NT2/D1 (cell line): ENCODE data around the gene TTK.
A peak's percentile ranks its signal among the peaks of the same experiment; 100 is the strongest.

Experiments used
- DNase-seq: peaks from one replicate; pipeline ENCODE4 v3.0.0-alpha.2; 2011; ENCODE audit warnings: low read depth, low spot score
- H3K27me3 ChIP-seq: 2 replicates; pipeline ENCODE4 v1.6.0; 2011; ENCODE audit warnings: mild to moderate bottlenecking; ENCODE audit not compliant: insufficient read length, insufficient read depth
- H3K36me3 ChIP-seq: 2 replicates; pipeline ENCODE4 v1.6.1; 2011; ENCODE audit warnings: mild to moderate bottlenecking, low read length, mixed read lengths; ENCODE audit not compliant: insufficient read depth, insufficient read length
- H3K4me1 ChIP-seq: 2 replicates; pipeline ENCODE4 v1.5.1; 2011; ENCODE audit not compliant: insufficient read depth, insufficient read length
- H3K4me3 ChIP-seq: 2 replicates; pipeline ENCODE4 v1.5.1; 2011; ENCODE audit warnings: low read depth; ENCODE audit not compliant: insufficient read length
- H3K9ac ChIP-seq: 2 replicates; pipeline ENCODE4 v1.6.0; 2011; ENCODE audit warnings: low read depth; ENCODE audit not compliant: insufficient read length
- H3K9me3 ChIP-seq: 2 replicates; pipeline ENCODE4 v1.5.1; 2011; ENCODE audit warnings: mild to moderate bottlenecking, low read length; ENCODE audit not compliant: insufficient read depth
- SUZ12 ChIP-seq: IDR thresholded peaks from 2 replicates; pipeline ENCODE4 v1.6.1; 2011; ENCODE audit not compliant: insufficient read length, insufficient read depth; ENCODE audit errors: extremely low read depth
- YY1 ChIP-seq: IDR thresholded peaks from 2 replicates; pipeline ENCODE4 v1.6.1; 2011; ENCODE audit not compliant: insufficient read length, insufficient read depth
- ZNF274 ChIP-seq: IDR thresholded peaks from 2 replicates; pipeline ENCODE4 v1.6.1; 2011; ENCODE audit warnings: mild to moderate bottlenecking, low read depth, low read length

Gene TTK

GRCh38 chr6:80005406-80005805, 957 bp downstream of the TTK start:
- H3K36me3 ChIP-seq, result peaks cover 34% of the 10 kb centered on the region
- H3K9me3 ChIP-seq, result no peaks in the 10 kb centered on the region
- peak overlapping the region; percentile 72 for H3K4me3 ChIP-seq
- no peak for TF ChIP-seq ZNF274
- no peak for TF ChIP-seq SUZ12
- TF ChIP-seq YY1, result no peak
- no peaks in the 10 kb centered on the region for H3K4me1 ChIP-seq
- H3K9ac ChIP-seq, result peak overlapping the region; percentile 71
- no peaks in the 10 kb centered on the region for H3K27me3 ChIP-seq
- DNase-seq, result no peak

DNA sequence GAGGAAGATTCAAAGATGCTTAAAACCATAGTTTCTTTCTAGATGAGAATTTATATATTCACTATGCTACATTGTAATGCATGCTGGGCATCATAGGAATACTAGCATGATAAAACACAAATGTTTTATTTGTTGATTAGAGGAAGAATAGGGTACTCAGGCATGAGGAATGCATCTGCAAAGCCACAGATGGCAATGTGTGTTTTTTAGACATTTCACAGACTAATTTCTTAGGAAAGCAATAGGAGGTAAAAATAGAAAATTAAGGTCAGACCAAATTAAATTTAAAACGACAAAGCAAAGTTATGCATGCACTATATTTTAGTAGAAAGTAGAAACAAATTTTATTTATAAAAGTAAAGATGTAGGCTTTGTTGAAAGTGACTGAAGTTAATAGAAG, 2.1 kb downstream of the TTK start:
- DNase-seq, result no peak
- Histone ChIP-seq H3K36me3 (peaks cover 46% of the 10 kb centered on the region), H3K4me1 (no peaks in the 10 kb centered on the region), H3K27me3 (no peaks in the 10 kb centered on the region), H3K9ac (no peak overlapping the region), H3K9me3 (no peaks in the 10 kb centered on the region), H3K4me3 (no peak overlapping the region)
- no peak for TF ChIP-seq ZNF274

- H3K36me3 ChIP-seq, result peaks cover 71% of the 10 kb centered on the region
- no peak for TF ChIP-seq SUZ12
- TF ChIP-seq YY1, result no peak
- no peak for TF ChIP-seq ZNF274
These were observed 5.1 kb downstream of the TTK start for GRCh38 chr6:80009531-80009930.

DNA sequence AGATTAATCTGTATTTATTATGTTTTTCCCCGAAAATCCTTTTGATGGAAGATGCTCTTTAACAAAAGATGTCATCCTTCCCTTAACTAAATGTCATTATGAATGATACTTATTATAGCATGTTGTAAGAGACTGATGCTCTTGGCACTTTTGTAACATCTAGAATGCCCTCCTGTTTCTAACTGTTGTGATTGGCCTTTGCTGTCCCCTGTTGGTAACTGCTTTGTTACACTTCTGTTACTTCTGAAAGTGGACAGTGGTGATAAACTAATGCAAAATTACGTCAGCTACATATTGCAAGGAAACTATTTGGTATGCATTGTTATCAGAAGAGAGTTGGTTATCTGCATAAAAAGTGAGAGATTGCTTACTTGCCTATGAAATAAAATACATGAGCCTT, 5.8 kb downstream of the TTK start:
- H3K27me3 ChIP-seq, result no peaks in the 10 kb centered on the region
- H3K36me3 ChIP-seq, result peaks cover 74% of the 10 kb centered on the region
- H3K9me3 ChIP-seq, result no peaks in the 10 kb centered on the region
- H3K4me1 ChIP-seq, result no peaks in the 10 kb centered on the region
- TF ChIP-seq YY1 (no peak), SUZ12 (no peak), ZNF274 (no peak)
- no peak overlapping the region for H3K9ac ChIP-seq
- DNase-seq, result no peak
- no peak overlapping the region for H3K4me3 ChIP-seq

More at GRCh38 chr6:80009531-80009930, 5.1 kb downstream of the TTK start:
- Histone ChIP-seq H3K4me1 (no peaks in the 10 kb centered on the region), H3K9ac (no peak overlapping the region), H3K9me3 (no peaks in the 10 kb centered on the region), H3K27me3 (no peaks in the 10 kb centered on the region), H3K4me3 (no peak overlapping the region)
- no peak for DNase-seq

GRCh38 chr6:80015839-80016435, 11.5 kb downstream of the TTK start:
- DNase-seq, result no peak
- no peak overlapping the region for H3K9ac ChIP-seq
- H3K4me3 ChIP-seq, result no peak overlapping the region
- no peaks in the 10 kb centered on the region for H3K4me1 ChIP-seq
- no peaks in the 10 kb centered on the region for H3K9me3 ChIP-seq
- TF ChIP-seq SUZ12 (no peak), ZNF274 (no peak), YY1 (no peak)
- no peaks in the 10 kb centered on the region for H3K27me3 ChIP-seq
- peaks cover 68% of the 10 kb centered on the region for H3K36me3 ChIP-seq

DNA sequence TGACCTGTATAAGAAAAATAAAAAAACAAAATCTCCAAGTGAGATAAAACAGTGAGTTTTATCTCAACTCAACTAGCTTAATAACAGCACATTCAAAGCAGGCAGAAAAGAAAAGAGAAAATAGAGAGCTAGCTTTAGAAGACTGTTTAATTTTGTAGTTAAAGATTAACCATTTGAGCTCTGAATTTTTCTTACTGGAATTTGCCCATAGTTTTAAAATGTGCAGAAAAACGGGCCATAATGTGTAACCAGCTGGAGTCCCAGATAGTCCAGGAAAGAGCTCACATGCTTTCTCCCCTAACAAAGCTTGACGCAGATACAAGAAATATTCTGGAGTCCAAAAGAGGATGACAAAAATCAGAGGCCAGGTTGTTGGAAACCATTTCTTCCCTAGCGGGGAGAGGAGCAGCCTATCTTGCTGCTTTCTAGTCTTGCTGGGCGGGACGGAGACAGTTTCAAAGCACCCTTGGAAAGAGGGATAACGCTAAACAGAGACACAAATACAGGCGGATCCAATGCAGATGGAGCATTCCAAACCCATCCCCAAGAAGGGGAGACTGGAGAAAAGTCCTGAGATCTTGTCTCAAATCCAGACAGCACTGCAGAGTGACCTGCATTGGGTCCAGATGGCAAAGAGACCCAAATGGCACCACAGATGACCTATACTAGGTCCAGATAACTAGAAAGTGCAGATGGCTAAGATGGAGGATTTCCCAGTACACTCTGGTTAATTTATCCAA, 16.1 kb downstream of the TTK start:
- no peaks in the 10 kb centered on the region for H3K27me3 ChIP-seq
- no peaks in the 10 kb centered on the region for H3K4me1 ChIP-seq
- no peak overlapping the region for H3K9ac ChIP-seq
- peaks cover 47% of the 10 kb centered on the region for H3K36me3 ChIP-seq
- TF ChIP-seq YY1, result no peak
- TF ChIP-seq ZNF274, result no peak
- TF ChIP-seq SUZ12, result no peak
- H3K4me3 ChIP-seq, result no peak overlapping the region
- no peak for DNase-seq
- no peaks in the 10 kb centered on the region for H3K9me3 ChIP-seq

DNA sequence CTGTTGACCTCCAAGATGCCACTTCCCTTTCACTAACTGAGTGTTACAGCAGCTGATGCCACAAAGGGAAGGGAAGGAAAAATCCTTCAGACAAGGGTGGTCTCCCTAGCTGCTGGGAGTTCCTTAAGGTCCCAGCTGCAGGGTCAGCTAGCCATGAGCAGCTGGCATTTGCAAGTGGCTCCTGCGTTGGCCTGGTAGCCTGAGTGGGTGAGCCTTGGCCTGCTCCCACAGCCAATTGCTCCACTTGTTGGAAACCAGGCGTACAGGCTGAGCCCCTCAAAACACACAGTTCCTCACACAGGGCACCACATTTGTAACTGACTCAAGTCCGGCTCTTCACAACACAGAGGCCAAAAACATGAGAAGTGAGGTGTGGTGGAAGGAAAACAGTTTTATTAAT, 16.7 kb downstream of the TTK start:
- Histone ChIP-seq H3K9ac (no peak overlapping the region), H3K36me3 (peaks cover 42% of the 10 kb centered on the region), H3K9me3 (no peaks in the 10 kb centered on the region), H3K27me3 (no peaks in the 10 kb centered on the region), H3K4me3 (no peak overlapping the region), H3K4me1 (no peaks in the 10 kb centered on the region)
- no peak for TF ChIP-seq SUZ12
- TF ChIP-seq YY1, result no peak
- no peak for TF ChIP-seq ZNF274
- DNase-seq, result no peak
